Measurements from ENCODE around the gene ACTG2. TPM values are rescaled to one million over a fixed set of nuclear protein-coding genes. Genes with fewer than 3 reads are reported as not detected.

The ACTG2 gene
- total and polyA plus RNA-seq, 2 donors (not counting 1 experiment from before 2014, with no cell fraction given), result 4.1 to 600 TPM

GRCh38 chr2:73961823-73962615 lies 69.2 kb downstream of the ACTG2 start:
- Histone ChIP-seq H2AFZ (ENCODE audit: low read length) (no peak overlapping the region), H3K79me2 (ENCODE audit: control insufficient read depth, insufficient read depth, low read length) (no peaks in the 10 kb centered on the region), H3K4me1 (ENCODE audit: control insufficient read depth, extremely low read depth, insufficient read depth, low read length) (no peaks in the 10 kb centered on the region), H3K9ac (ENCODE audit: insufficient read depth, low read length) (no peak overlapping the region), H3K27ac (ENCODE audit: insufficient read depth, low read length) (no peak overlapping the region), H3K4me2 (ENCODE audit: extremely low read depth, insufficient read depth, low read length) (no peak overlapping the region), H3K9me3 (ENCODE audit: control insufficient read depth, insufficient read depth, low read depth, low read length) (no peaks in the 10 kb centered on the region), H3K27me3 (ENCODE audit: control insufficient read depth, insufficient read depth, low read length) (no peaks in the 10 kb centered on the region), H3K4me3 (replicated peaks in 1 of 4; ENCODE audit: control extremely low read depth in 1 of 4, insufficient read depth in 1 of 4, low read depth in 3 of 4, low read length in 4 of 4) (no peak overlapping the region), H4K20me1 (ENCODE audit: control insufficient read depth, extremely low read depth, insufficient read depth, low read length) (no peaks in the 10 kb centered on the region), H3K36me3 (ENCODE audit: control insufficient read depth, insufficient read depth, low read length) (peaks cover 5% of the 10 kb centered on the region)
- TF ChIP-seq EZH2 (IDR thresholded peaks at IDR 0.05; ENCODE audit: low read length, missing control alignments) (no peak), CTCF (conservative IDR thresholded peaks at IDR 0.05 in 1 of 2, IDR thresholded peaks at IDR 0.05 in 1 of 2; ENCODE audit: low read depth in 1 of 2, low read length in 2 of 2) (no peak)
- DNase-seq (ENCODE audit: low read depth in 2 of 2), result no peak

DNA sequence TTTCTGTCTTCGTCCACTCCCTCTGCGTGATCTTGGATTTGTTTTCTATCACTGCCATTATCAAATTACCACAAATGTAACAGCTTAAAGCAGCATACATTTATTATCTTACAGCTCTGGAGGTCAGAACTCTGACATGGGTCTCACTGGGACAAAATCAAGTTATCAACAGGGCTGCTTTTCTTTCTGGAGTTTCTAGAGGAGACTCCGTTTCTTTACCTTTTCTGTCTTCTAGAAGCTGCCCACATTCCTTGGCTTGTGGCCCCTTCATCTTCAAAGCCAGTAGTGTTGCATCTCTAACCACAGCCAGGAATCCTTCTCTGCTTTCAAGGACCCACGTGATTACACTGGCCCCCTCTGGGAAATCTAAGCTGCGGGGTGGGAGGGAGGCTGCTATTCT lies 70.0 kb downstream of the ACTG2 start:
- H3K9me3 ChIP-seq (ENCODE audit: control insufficient read depth, insufficient read depth, low read depth, low read length), result no peaks in the 10 kb centered on the region
- DNase-seq (ENCODE audit: low read depth in 2 of 2), result no peak
- TF ChIP-seq EZH2 (IDR thresholded peaks at IDR 0.05; ENCODE audit: low read length, missing control alignments) (no peak), CTCF (conservative IDR thresholded peaks at IDR 0.05 in 1 of 2, IDR thresholded peaks at IDR 0.05 in 1 of 2; ENCODE audit: low read depth in 1 of 2, low read length in 2 of 2) (no peak)
- no peak overlapping the region for H3K9ac ChIP-seq (ENCODE audit: insufficient read depth, low read length)
- H2AFZ ChIP-seq (ENCODE audit: low read length), result no peak overlapping the region
- no peaks in the 10 kb centered on the region for H3K4me1 ChIP-seq (ENCODE audit: control insufficient read depth, extremely low read depth, insufficient read depth, low read length)
- peaks cover 4% of the 10 kb centered on the region for H3K36me3 ChIP-seq (ENCODE audit: control insufficient read depth, insufficient read depth, low read length)
- H3K79me2 ChIP-seq (ENCODE audit: control insufficient read depth, insufficient read depth, low read length), result no peaks in the 10 kb centered on the region
- H3K27ac ChIP-seq (ENCODE audit: insufficient read depth, low read length), result no peak overlapping the region
- no peak overlapping the region for H3K4me2 ChIP-seq (ENCODE audit: extremely low read depth, insufficient read depth, low read length)
- H4K20me1 ChIP-seq (ENCODE audit: control insufficient read depth, extremely low read depth, insufficient read depth, low read length), result no peaks in the 10 kb centered on the region
- H3K4me3 ChIP-seq (replicated peaks in 1 of 4; ENCODE audit: control extremely low read depth in 1 of 4, insufficient read depth in 1 of 4, low read depth in 3 of 4, low read length in 4 of 4), result no peak overlapping the region
- no peaks in the 10 kb centered on the region for H3K27me3 ChIP-seq (ENCODE audit: control insufficient read depth, insufficient read depth, low read length)

DNA sequence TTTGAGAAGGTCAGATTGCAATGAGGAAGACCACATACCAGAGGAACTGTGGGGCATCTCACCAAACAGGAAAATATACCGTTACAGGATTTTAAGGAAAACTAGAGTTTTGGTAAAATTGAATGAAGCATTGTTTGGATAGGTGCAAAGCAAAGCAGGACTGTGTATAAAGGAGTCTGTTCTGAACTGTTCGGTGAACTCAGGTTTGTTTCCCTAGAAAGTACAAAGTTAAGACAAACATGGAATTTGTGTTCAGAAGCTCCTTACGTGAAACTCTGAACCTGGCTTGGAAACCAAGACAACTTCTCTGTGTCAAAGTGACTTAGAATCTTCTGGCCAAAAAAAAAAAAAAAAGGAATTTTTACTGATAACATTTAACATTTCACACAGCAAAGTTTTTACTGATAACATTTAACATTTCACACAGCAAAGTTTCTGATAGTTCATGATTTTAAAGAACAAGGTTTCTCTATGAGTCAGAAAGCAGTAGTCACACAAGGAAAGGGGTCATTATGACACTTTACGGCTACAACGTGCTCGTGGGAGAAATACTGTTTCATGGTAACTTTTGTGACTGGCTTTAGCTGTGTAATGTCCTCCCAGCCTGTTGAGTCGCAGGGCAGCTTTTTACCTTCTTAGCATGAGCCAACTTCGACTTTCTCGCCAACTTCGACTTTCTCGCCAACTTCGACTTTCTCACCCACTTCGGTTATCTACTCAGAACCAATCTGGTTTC lies 70.7 kb downstream of the ACTG2 start:
- H3K36me3 ChIP-seq (ENCODE audit: control insufficient read depth, insufficient read depth, low read length), result peaks cover 4% of the 10 kb centered on the region
- TF ChIP-seq EZH2 (IDR thresholded peaks at IDR 0.05; ENCODE audit: low read length, missing control alignments) (no peak), CTCF (conservative IDR thresholded peaks at IDR 0.05 in 1 of 2, IDR thresholded peaks at IDR 0.05 in 1 of 2; ENCODE audit: low read depth in 1 of 2, low read length in 2 of 2) (no peak)
- no peak overlapping the region for H3K4me2 ChIP-seq (ENCODE audit: extremely low read depth, insufficient read depth, low read length)
- no peaks in the 10 kb centered on the region for H3K79me2 ChIP-seq (ENCODE audit: control insufficient read depth, insufficient read depth, low read length)
- H2AFZ ChIP-seq (ENCODE audit: low read length), result no peak overlapping the region
- H3K4me1 ChIP-seq (ENCODE audit: control insufficient read depth, extremely low read depth, insufficient read depth, low read length), result no peaks in the 10 kb centered on the region
- H3K4me3 ChIP-seq (replicated peaks in 1 of 4; ENCODE audit: control extremely low read depth in 1 of 4, insufficient read depth in 1 of 4, low read depth in 3 of 4, low read length in 4 of 4), result no peak overlapping the region
- DNase-seq (ENCODE audit: low read depth in 2 of 2), result no peak
- H3K27ac ChIP-seq (ENCODE audit: insufficient read depth, low read length), result no peak overlapping the region
- no peaks in the 10 kb centered on the region for H4K20me1 ChIP-seq (ENCODE audit: control insufficient read depth, extremely low read depth, insufficient read depth, low read length)
- H3K27me3 ChIP-seq (ENCODE audit: control insufficient read depth, insufficient read depth, low read length), result no peaks in the 10 kb centered on the region
- no peak overlapping the region for H3K9ac ChIP-seq (ENCODE audit: insufficient read depth, low read length)
- no peaks in the 10 kb centered on the region for H3K9me3 ChIP-seq (ENCODE audit: control insufficient read depth, insufficient read depth, low read depth, low read length)
